CD14-positive monocyte (primary cell): ENCODE measurements around the gene SAMD13. TPM values are rescaled to one million over a fixed set of nuclear protein-coding genes. Genes with fewer than 3 reads are reported as not detected.

Source experiments
- DNase-seq, 3 donors: peaks; one replicate each; pipeline ENCODE4 v3.0.0-alpha.2; 2011 to 2022
- H2AFZ ChIP-seq: 2 replicates; pipeline ENCODE4 v1.6.0; 2012; ENCODE audit warnings: mild to moderate bottlenecking, low read depth, low read length, inconsistent platforms; ENCODE audit not compliant: insufficient read depth, poor library complexity, severe bottlenecking
- H3K27ac ChIP-seq, 2 donors: 1 replicate in 1 of 2; 2 replicates in 1 of 2; pipeline ENCODE4 v1.5.1; 2012 to 2013; ENCODE audit warnings: low read length in 2 of 2, control low read depth in 1 of 2, inconsistent platforms in 1 of 2, low read depth in 1 of 2, mild to moderate bottlenecking in 1 of 2
- H3K27me3 ChIP-seq, 2 donors: one replicate each; pipeline versions ENCODE4 v1.6.0 to v1.6.1; 2011 to 2013; ENCODE audit warnings: low read length in 2 of 2; ENCODE audit not compliant: control insufficient read depth in 2 of 2, insufficient read depth in 2 of 2
- H3K36me3 ChIP-seq, 2 donors: replicated peaks in 1 of 2; 1 replicate in 1 of 2; 2 replicates in 1 of 2; pipeline versions ENCODE4 v1.5.1 to v1.6.1; 2012 to 2013; ENCODE audit warnings: low read length in 2 of 2, control low read depth in 1 of 2, inconsistent platforms in 1 of 2, mild to moderate bottlenecking in 1 of 2; ENCODE audit not compliant: insufficient read depth in 2 of 2, control insufficient read depth in 1 of 2
- H3K4me1 ChIP-seq, 2 donors: 1 replicate in 1 of 2; 2 replicates in 1 of 2; pipeline versions ENCODE4 v1.5.1 to v1.6.1; 2012 to 2013; ENCODE audit warnings: low read length in 2 of 2, control low read depth in 1 of 2, inconsistent platforms in 1 of 2, mild to moderate bottlenecking in 1 of 2, moderate library complexity in 1 of 2; ENCODE audit not compliant: insufficient read depth in 2 of 2, control insufficient read depth in 1 of 2
- H3K4me2 ChIP-seq: replicated peaks from 2 replicates; pipeline ENCODE3; 2012; ENCODE audit warnings: low read length, moderate library complexity, mild to moderate bottlenecking; ENCODE audit not compliant: poor library complexity, severe bottlenecking; ENCODE audit errors: extremely low read depth
- H3K4me3 ChIP-seq, 3 experiments: fragments of 200-600 bp in 1 of 3; sonication (generic) in 1 of 3; replicated peaks in 1 of 3; 1 replicate in 2 of 3; 2 replicates in 1 of 3; pipeline ENCODE4 v1.5.1; 2011 to 2013; ENCODE audit warnings: low read length in 3 of 3, mild to moderate bottlenecking in 3 of 3, control low read depth in 2 of 3, low read depth in 2 of 3, inconsistent platforms in 1 of 3, moderate library complexity in 1 of 3
- H3K79me2 ChIP-seq: 2 replicates; pipeline ENCODE4 v1.6.0; 2012; ENCODE audit warnings: mild to moderate bottlenecking, control low read depth, inconsistent platforms, low read length, moderate library complexity; ENCODE audit not compliant: insufficient read depth
- H3K9ac ChIP-seq: 2 replicates; pipeline ENCODE4 v1.6.0; 2017; ENCODE audit warnings: low read length, mild to moderate bottlenecking; ENCODE audit not compliant: insufficient read depth, poor library complexity, severe bottlenecking
- H3K9me3 ChIP-seq, 2 donors: replicated peaks in 1 of 2; 1 replicate in 1 of 2; 2 replicates in 1 of 2; pipeline versions ENCODE4 v1.5.1 to v1.6.1; 2012 to 2013; ENCODE audit warnings: low read length in 2 of 2, control low read depth in 1 of 2; ENCODE audit not compliant: control insufficient read depth in 1 of 2, insufficient read depth in 1 of 2
- H4K20me1 ChIP-seq: 2 replicates; pipeline ENCODE4 v1.6.0; 2012; ENCODE audit warnings: mild to moderate bottlenecking, low read length, control low read depth, moderate library complexity; ENCODE audit not compliant: insufficient read depth
- H3K27ac Mint-ChIP-seq, 7 donors: one replicate each; pipeline ENCODE4 v1.8.0; 2020; ENCODE audit warnings: mild to moderate bottlenecking in 7 of 7, mixed read lengths in 7 of 7, moderate library complexity in 6 of 7, inconsistent platforms in 2 of 7
- H3K27me3 Mint-ChIP-seq, 3 donors: one replicate each; pipeline ENCODE4 v1.8.0; 2021 to 2022; ENCODE audit warnings: low read depth in 3 of 3, mild to moderate bottlenecking in 3 of 3, mixed read lengths in 3 of 3, moderate library complexity in 3 of 3, inconsistent platforms in 1 of 3
- H3K36me3 Mint-ChIP-seq, 2 donors: one replicate each; pipeline ENCODE4 v1.8.0; 2020; ENCODE audit warnings: mixed read lengths in 2 of 2, inconsistent platforms in 1 of 2, mild to moderate bottlenecking in 1 of 2
- H3K4me1 Mint-ChIP-seq: one replicate; pipeline ENCODE4 v1.8.0; 2020; ENCODE audit warnings: mild to moderate bottlenecking, mixed read lengths
- H3K4me3 Mint-ChIP-seq, 2 donors: one replicate each; pipeline ENCODE4 v1.8.0; 2020; ENCODE audit warnings: mild to moderate bottlenecking in 2 of 2, mixed read lengths in 2 of 2, moderate library complexity in 1 of 2
- H3K9me3 Mint-ChIP-seq, 7 donors: one replicate each; pipeline ENCODE4 v1.8.0; 2020 to 2022; ENCODE audit warnings: mixed read lengths in 7 of 7, mild to moderate bottlenecking in 6 of 7, moderate library complexity in 6 of 7, inconsistent platforms in 2 of 7
- WGBS: methylation state at CpG from one replicate; pipeline ENCODE4 v1.1.5; 2013; ENCODE audit warnings: missing lambda C conversion rate; ENCODE audit not compliant: insufficient coverage; 5-methylcytosine and 5-hydroxymethylcytosine counted together
- intact Hi-C, 2 donors: fragments of 100-400 bp; cut with micrococcal nuclease; formaldehyde crosslinking; loops; one replicate each; pipeline versions ENCODE4 v1.15.0 to v1.15.1; 2023
- polyA plus RNA-seq, 3 donors: library from polyadenylated mRNA; depleted of rRNA in 1 of 3; unstranded in 2 of 3; stranded (reverse) in 1 of 3; fragments of 300-500 nt in 2 of 3; fragments of >200 nt in 1 of 3; fragmentation: Illumina TruSeq in 2 of 3; gene quantifications; 1 replicate in 2 of 3; 2 replicates in 1 of 3; pipeline ENCODE4 v1.2.3, GENCODE V29; 2012 to 2021
- TF ChIP-seq, protein P1 (sequence below): fragments of 200-600 bp; IDR thresholded peaks from one replicate; pipeline ENCODE4 v1.8.0; 2022; ENCODE audit warnings: antibody characterized with exemption, mild to moderate bottlenecking

SAMD13 gene
- polyA plus RNA-seq, 3 donors, result 0.33 to 0.56 (median 0.39) TPM

DNA sequence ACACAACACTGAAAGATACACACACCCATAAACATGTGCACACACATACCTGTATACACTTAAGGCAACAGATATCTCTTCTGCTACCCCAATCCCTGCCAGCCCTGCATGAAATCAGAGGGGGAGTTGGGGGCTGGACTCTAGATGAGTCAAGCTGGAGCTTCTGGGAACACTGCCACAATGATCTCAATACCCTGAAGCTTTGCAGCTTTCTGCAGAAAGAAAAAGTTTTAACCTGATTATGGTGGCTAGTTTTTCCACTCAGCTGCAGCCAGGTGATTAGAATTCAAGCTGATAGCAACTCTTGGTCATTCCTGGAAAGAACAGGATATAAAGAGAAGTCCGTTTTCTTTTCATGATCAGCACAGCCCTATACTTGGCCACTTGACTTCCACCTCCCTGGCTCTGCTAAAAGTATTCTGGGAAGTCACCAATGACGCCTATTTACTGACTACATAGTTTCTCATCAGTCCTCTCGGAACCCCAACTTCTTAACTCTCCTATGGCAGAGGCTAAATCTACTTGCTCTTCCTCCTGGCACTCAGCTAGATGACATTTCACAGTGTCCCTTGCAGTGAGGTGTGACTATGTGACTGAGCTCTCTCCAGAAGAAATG lies 76.1 kb downstream of the SAMD13 start:
- Histone ChIP-seq H3K9ac (no peak overlapping the region), H3K9me3 (no peaks in the 10 kb centered on the region), H3K36me3 (no peaks in the 10 kb centered on the region), H3K4me2 (no peak overlapping the region), H3K27me3 (no peaks in the 10 kb centered on the region), H3K79me2 (no peaks in the 10 kb centered on the region), H4K20me1 (no peaks in the 10 kb centered on the region), H3K4me1 (peaks cover 7 to 12% of the 10 kb centered on the region in 2 donors), H3K4me3 (no peak overlapping the region), H2AFZ (no peak overlapping the region), H3K27ac (no peak overlapping the region)
- H3K4me3 Mint-ChIP-seq, result no peak overlapping the region
- TF ChIP-seq, protein P1, sequence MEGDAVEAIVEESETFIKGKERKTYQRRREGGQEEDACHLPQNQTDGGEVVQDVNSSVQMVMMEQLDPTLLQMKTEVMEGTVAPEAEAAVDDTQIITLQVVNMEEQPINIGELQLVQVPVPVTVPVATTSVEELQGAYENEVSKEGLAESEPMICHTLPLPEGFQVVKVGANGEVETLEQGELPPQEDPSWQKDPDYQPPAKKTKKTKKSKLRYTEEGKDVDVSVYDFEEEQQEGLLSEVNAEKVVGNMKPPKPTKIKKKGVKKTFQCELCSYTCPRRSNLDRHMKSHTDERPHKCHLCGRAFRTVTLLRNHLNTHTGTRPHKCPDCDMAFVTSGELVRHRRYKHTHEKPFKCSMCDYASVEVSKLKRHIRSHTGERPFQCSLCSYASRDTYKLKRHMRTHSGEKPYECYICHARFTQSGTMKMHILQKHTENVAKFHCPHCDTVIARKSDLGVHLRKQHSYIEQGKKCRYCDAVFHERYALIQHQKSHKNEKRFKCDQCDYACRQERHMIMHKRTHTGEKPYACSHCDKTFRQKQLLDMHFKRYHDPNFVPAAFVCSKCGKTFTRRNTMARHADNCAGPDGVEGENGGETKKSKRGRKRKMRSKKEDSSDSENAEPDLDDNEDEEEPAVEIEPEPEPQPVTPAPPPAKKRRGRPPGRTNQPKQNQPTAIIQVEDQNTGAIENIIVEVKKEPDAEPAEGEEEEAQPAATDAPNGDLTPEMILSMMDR, result no peak
- no CpG with 5 or more reads among the region's 3 CpGs for WGBS
- H3K9me3 Mint-ChIP-seq, result peaks cover 0 to 3% (median 0%) of the 10 kb centered on the region in 7 donors
- H3K27ac Mint-ChIP-seq, result no peak overlapping the region
- H3K36me3 Mint-ChIP-seq, result no peaks in the 10 kb centered on the region
- intact Hi-C loops, result loop anchor here in 1 of 2 donors (5.0 kb wide), 1 partner anchor 45 kb away; no protein-coding TSS in a partner anchor
- peaks cover 3% of the 10 kb centered on the region for H3K4me1 Mint-ChIP-seq
- no peak for DNase-seq
- peaks cover 0 to 2% (median 0%) of the 10 kb centered on the region in 3 donors for H3K27me3 Mint-ChIP-seq

- Histone ChIP-seq H3K4me3 (no peak overlapping the region), H3K79me2 (no peaks in the 10 kb centered on the region), H3K27ac (peak overlapping the region in 1 of 2 donors; percentile 9), H3K9me3 (no peaks in the 10 kb centered on the region), H3K4me2 (no peak overlapping the region), H3K36me3 (no peaks in the 10 kb centered on the region), H3K9ac (no peak overlapping the region), H2AFZ (no peak overlapping the region), H3K27me3 (no peaks in the 10 kb centered on the region), H4K20me1 (no peaks in the 10 kb centered on the region), H3K4me1 (peaks cover 7 to 12% of the 10 kb centered on the region in 2 donors)
- no peak overlapping the region for H3K27ac Mint-ChIP-seq
- WGBS, result 0% methylated on average over 2 of the region's 4 CpGs
- no peaks in the 10 kb centered on the region for H3K36me3 Mint-ChIP-seq
- no peaks in the 10 kb centered on the region for H3K9me3 Mint-ChIP-seq
- peak; percentile 7 to 39 (median 22) for DNase-seq
- no peak overlapping the region for H3K4me3 Mint-ChIP-seq
- no peaks in the 10 kb centered on the region for H3K27me3 Mint-ChIP-seq
- TF ChIP-seq, protein P1, result no peak
- H3K4me1 Mint-ChIP-seq, result peaks cover 3% of the 10 kb centered on the region
- intact Hi-C loops, result loop anchor here in 1 of 2 donors (5.0 kb wide), 1 partner anchor 43 kb away; no protein-coding TSS in a partner anchor
Measured at GRCh38 chr1:84379138-84379916, 77.8 kb downstream of the SAMD13 start.
